ENCODE measurements around the gene SLC1A3.

SLC1A3 gene

DNA sequence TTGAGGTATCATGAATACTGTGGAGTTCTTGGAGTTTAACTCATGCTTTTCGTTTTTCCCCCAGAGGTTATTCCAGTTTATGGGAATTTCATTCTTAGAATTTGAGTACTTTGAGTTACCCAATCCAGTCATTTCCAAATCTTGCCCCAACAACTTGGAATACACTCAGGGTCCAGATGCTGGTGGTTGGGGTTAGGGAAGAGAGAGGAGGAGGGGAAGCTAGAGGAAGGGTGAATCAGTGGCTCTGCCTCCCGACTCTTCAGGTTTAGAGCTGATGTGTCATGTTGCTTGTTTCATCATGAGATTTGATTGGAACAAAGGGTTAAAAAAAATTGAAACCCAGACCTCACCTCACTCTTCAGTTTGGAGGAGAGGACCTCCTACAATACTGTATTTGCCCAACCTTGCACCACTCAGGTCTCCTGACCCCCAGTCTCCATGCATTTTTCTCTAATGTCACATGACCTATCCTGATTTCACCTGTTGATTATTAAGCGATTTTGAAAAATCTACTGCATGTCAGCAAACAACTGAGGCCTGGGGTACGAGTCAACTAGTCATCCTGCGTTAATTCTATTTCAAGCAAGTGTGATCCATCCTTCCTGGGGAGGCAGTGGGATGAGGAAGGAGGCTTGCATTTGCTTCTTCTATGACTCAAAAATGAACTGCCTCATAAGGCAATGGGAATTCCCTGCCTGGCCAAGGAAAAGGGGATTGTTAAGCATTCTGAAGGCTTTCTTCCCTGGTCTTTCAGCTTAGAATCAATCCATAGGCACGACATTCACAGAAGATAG, 6.2 kb upstream of the SLC1A3 start:
- DNase-seq, result no peak

- no peak for DNase-seq
These were observed 5.4 kb upstream of the SLC1A3 start for GRCh38 chr5:36600917-36601527.

DNA sequence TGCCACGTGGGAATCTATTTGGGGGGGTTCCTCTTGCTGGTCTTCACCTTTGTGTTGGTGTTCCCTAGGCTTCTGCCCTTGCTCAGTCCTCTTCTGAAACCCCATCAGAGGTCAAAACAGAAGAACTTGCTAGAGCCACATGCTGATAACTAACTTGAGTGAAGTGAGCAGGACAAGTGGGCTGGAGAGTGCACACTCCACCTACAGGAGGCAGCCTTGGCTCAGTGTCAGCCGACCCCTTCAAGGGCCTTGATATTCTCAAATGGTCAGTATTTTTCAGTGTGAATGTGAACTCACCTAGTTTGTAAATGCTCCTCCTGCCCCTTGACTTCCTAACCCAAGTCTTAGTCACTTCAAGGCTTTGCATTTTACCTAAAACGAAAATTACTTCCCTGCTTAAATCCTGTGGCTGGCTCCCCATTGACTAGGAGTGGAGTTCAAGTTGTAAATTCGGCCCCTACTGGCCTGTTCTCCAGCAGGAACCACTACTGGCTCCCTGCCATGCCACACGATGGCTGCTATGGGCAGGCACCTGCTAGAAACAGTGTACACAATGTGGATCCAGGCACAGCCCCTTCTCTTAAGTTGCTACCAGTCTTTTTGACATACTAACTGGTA, 3.6 kb upstream of the SLC1A3 start:
- DNase-seq, result peak in 9 of 56 donors; percentile 13 to 59 (median 40)

- no peak for DNase-seq
These were observed 1.2 kb upstream of the SLC1A3 start for GRCh38 chr5:36605241-36605640.

- no peak for DNase-seq
These were observed 374 bp upstream of the SLC1A3 start for GRCh38 chr5:36606036-36606427.

GRCh38 chr5:36607114-36607571, 737 bp downstream of the SLC1A3 start:
- peak in 28 of 56 donors; percentile 12 to 64 (median 36) for DNase-seq

DNA sequence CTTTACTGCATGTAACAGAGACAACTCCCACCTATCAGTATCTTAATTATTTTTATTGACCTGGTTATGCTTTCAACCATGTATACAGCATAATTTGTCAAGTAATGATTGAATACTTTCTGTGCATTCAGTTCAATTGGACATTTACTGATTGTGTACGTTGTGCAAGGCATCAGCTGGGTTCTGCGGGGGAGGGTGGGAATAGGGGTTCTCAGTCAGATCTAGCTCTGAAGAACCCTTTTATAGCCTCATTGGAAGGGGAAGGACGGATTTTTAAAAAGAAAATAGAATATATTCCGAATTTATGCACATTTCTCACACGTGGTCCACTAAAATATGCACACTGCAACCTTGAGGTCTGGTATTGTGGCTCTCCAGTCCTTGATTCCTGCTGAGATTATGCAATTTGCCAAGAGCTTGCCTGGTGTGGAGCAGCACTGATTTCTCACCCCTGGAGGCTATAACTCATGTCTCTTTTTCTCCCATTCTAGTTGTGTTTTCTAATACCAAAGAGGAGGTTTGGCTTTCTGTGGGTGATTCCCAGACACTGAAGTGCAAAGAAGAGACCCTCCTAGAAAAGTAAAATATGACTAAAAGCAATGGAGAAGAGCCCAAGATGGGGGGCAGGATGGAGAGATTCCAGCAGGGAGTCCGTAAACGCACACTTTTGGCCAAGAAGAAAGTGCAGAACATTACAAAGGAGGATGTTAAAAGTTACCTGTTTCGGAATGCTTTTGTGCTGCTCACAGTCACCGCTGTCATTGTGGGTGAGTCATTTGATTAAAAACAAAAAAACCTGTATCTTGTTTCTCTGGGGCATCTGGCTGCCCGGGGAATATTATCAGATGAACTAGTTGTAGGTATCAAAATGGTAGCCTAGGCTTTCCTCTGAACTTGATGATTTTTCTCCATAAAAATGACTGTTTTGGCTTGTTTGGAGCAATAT, 1.7 kb downstream of the SLC1A3 start:
- peak in 4 of 56 donors; percentile 23 to 58 (median 37) for DNase-seq

GRCh38 chr5:36610621-36611020, 4.2 kb downstream of the SLC1A3 start:
- DNase-seq, result peak in 14 of 56 donors; percentile 3 to 74 (median 30)

DNA sequence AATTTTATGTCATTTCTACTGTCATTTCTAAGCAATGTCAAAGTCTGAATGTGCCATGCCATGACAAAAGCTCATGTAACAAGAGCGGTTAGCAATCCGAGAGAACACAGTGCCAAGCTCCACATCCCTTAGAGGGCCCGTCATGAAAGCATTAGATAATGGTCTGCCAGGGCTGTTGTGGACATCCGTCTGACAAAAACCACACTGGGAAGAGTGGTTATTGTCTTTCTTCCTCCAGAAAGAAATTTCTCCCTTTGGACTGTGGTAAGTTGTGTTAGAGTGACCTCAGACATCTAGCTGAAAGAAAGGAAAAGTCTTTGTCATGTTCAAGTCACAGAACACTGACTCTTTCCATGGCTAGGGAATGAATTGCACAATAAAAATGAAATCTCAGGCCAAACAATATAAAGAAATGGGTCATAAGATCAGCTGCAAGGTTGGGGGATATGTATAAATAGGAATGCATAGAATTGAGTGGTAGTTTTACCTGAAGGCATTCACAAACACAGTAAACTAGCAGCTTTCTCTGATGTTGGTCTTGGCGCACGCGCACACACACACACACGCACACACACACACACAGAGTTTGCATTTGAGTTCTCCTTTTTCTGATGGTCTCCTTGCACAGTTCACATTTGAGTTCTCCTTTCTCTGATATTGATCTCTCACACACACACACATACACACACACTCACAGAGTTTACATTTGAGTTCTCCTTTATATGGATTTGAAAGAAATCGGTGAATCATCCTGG, 5.3 kb downstream of the SLC1A3 start:
- peak in 4 of 56 donors; percentile 19 to 31 (median 27) for DNase-seq

DNA sequence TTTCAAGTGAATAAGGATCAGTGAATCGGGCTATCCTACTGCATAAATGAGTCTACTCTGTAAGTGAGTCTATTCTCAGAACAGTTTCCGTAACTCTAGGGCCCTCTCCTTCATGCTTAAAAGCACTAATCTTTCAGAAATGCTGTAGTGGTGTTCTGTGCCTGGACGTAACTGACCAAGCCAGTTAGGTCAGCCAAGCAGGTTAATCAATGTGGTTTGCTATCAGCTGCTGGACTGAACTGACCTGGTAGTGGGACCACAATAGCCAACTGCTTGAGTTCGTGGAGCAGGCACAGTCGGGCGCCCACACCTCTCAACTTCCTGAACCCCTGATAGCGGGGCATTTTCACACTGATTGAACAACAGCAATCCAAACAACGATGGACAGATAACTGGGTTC, 6.8 kb downstream of the SLC1A3 start:
- DNase-seq, result no peak

GRCh38 chr5:36613771-36614656, 7.6 kb downstream of the SLC1A3 start:
- no peak for DNase-seq

DNA sequence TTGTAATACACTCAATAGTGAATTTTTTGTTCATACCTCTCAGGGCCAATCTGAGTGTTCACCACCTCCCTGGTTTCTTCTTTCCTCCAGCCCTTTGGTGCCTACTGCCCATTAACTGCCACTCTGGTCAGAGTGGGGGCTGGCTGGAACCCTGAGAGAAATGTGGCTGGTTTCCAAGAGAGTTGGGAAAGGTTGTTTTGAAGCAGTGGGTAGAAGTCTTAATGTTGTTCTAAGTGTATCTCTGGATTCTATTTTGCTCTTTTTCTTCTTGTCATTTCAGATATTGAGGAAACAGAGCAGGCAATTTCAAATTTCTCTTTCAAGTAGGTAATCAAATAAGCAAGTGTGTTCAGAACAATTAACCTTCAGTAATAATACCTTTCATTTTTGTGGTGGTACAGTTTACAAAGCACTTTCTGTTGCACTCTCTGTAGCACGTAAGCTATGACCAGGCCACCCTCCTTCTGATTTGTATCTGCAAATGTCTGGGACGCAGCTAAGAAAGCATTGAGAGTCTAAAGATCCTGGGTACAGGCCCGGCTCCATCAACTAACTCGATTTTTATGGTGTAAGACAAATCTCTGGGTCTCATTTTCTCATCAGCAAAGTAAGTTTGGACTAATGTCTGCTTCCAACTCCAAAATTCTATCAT, 8.4 kb downstream of the SLC1A3 start:
- DNase-seq, result peak in 7 of 56 donors; percentile 14 to 31 (median 29)

- no peak for DNase-seq
These were observed 12.7 kb downstream of the SLC1A3 start for GRCh38 chr5:36619012-36619635.

DNA sequence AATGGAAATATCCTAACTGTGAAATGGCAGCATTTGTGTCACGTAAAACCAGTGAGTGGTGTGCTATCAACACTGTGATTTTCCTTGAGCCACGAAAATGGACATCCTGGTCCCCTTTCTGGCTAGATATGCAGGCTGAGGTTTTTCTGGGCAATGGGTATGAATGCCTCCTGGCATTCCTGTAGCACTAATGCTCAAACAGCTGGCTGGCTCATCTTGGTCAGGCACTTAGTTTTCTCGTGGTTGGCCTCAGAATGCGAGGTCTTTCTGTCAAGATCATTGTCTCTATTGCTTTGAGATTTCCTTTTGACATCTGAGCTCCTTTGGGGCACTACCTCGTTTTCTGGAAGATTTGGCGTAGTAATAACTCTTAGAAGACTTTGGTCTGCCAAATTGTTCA, 15.6 kb downstream of the SLC1A3 start:
- DNase-seq, result no peak

GRCh38 chr5:36623832-36624231, 17.4 kb downstream of the SLC1A3 start:
- no peak for DNase-seq

GRCh38 chr5:36624277-36624676, 17.9 kb downstream of the SLC1A3 start:
- DNase-seq, result no peak

- DNase-seq, result no peak
These were observed 22.3 kb downstream of the SLC1A3 start for GRCh38 chr5:36628695-36629094.

- DNase-seq, result no peak
These were observed 23.3 kb downstream of the SLC1A3 start for GRCh38 chr5:36629729-36630128.
